Lung (tissue), 12 donors: ENCODE results near the gene TRIM66. TPM values are rescaled to one million over a fixed set of nuclear protein-coding genes. Genes with fewer than 3 reads are reported as not detected.

Experiments used
- ATAC-seq: fragments of 200-7000 bp; cut with Tn5 transposase; one replicate; pipeline ENCODE4 v1.9.1; 2020; ENCODE audit warnings: moderate number of reproducible peaks; ENCODE audit not compliant: insufficient read depth, low FRiP score
- DNase-seq, 3 donors: peaks; one replicate each; pipeline ENCODE4 v3.0.0-alpha.2; 2013 to 2017
- H3K27ac ChIP-seq, 2 donors: one replicate each; pipeline ENCODE4 v1.5.1; 2013; ENCODE audit warnings: mild to moderate bottlenecking in 2 of 2, moderate library complexity in 2 of 2, control low read depth in 1 of 2, inconsistent platforms in 1 of 2, low read depth in 1 of 2, low read length in 1 of 2
- H3K27me3 ChIP-seq, 3 donors: one replicate each; pipeline ENCODE4 v1.5.1; 2013; ENCODE audit warnings: low read length in 2 of 3; ENCODE audit not compliant: control insufficient read depth in 3 of 3, insufficient read depth in 3 of 3
- H3K36me3 ChIP-seq, 4 donors: one replicate each; pipeline ENCODE4 v1.5.1; 2013; ENCODE audit warnings: low read length in 4 of 4, mild to moderate bottlenecking in 1 of 4, moderate library complexity in 1 of 4; ENCODE audit not compliant: control insufficient read depth in 4 of 4, insufficient read depth in 4 of 4
- H3K4me1 ChIP-seq, 5 donors: one replicate each; pipeline ENCODE4 v1.5.1; 2013; ENCODE audit warnings: low read length in 5 of 5, mild to moderate bottlenecking in 2 of 5, moderate library complexity in 1 of 5; ENCODE audit not compliant: control insufficient read depth in 5 of 5, insufficient read depth in 5 of 5
- H3K4me3 ChIP-seq: one replicate; pipeline ENCODE4 v1.5.1; 2013; ENCODE audit warnings: mild to moderate bottlenecking, control low read depth, moderate library complexity
- H3K9ac ChIP-seq, 2 donors: one replicate each; pipeline ENCODE4 v1.5.1; 2013; ENCODE audit warnings: low read length in 2 of 2, control low read depth in 1 of 2; ENCODE audit not compliant: insufficient read depth in 1 of 2
- H3K9me3 ChIP-seq, 4 donors: one replicate each; pipeline ENCODE4 v1.5.1; 2013; ENCODE audit warnings: low read length in 3 of 4, mild to moderate bottlenecking in 1 of 4, moderate library complexity in 1 of 4; ENCODE audit not compliant: control insufficient read depth in 4 of 4, insufficient read depth in 3 of 4
- CTCF ChIP-seq: IDR thresholded peaks from 2 replicates; pipeline ENCODE4 v1.5.1; 2012; ENCODE audit warnings: mild to moderate bottlenecking; ENCODE audit errors: control extremely low read depth, extremely low read depth
- WGBS, 2 donors: extraction: QIAGEN DNeasy Blood & Tissue Kit; methylation state at CpG; one replicate each; pipeline ENCODE4 v1.1.7; 2013; 5-methylcytosine and 5-hydroxymethylcytosine counted together
- polyA plus RNA-seq, 2 donors: library from polyadenylated mRNA; stranded (reverse); fragments of 200-250 nt; gene quantifications; one replicate each; pipeline ENCODE4 v1.2.1, GENCODE V29; 2013
- total RNA-seq, 2 donors: library from RNA; depleted of rRNA in 1 of 2; stranded (reverse); fragments of >200 nt in 1 of 2; gene quantifications; one replicate each; pipeline ENCODE4 v1.2.1, GENCODE V29; 2014 to 2021
- donor health status: control.
- donor health status: control.
- donor health status: Bipolar disorder and iron deficiency.
- donor health status: healthy.
- donor health status: DM: yes; HTN: yes; CAD: no.

TRIM66 gene
- total and polyA plus RNA-seq, 4 donors: 2.0 to 23.9 (median 11.3) TPM

DNA sequence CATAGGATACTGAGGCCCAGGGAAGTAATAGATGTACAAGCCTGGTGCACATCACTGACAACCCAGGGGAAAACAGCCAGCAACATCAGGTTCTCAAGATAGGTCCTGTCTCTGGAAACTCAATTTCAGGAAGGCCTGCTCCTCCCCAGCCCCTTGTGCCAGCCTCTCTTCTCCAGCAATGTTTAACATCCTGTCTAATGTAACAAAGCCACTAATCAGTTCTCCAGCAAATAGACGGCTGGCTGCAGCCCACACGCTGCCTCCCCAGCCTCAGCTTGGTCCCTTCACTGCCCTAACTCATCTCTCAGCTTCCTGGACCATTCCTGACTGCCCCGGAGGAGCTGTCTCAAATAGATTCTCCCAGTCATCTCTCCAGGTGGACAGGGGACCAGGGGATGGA is 37.9 kb upstream of the TRIM66 start:
- H3K4me3 ChIP-seq: no peak overlapping the region
- ATAC-seq (no peak), DNase-seq (no peak)
- peaks cover 0 to 14% (median 13%) of the 10 kb centered on the region in 4 donors for H3K36me3 ChIP-seq
- H3K9me3 ChIP-seq: no peaks in the 10 kb centered on the region
- peak overlapping the region; percentile 71 to 81 for H3K27ac ChIP-seq
- WGBS, 2 donors: 48 to 62% methylated on average over 3 of the region's 3 CpGs
- no peak overlapping the region for H3K9ac ChIP-seq
- H3K4me1 ChIP-seq: peaks cover 29 to 77% (median 59%) of the 10 kb centered on the region in 5 donors
- no peaks in the 10 kb centered on the region for H3K27me3 ChIP-seq
- no peak for TF ChIP-seq CTCF

- Histone ChIP-seq H3K27ac (peak overlapping the region; percentile 71 to 81), H3K27me3 (no peaks in the 10 kb centered on the region), H3K36me3 (peaks cover 0 to 19% (median 13%) of the 10 kb centered on the region in 4 donors), H3K4me1 (peaks cover 29 to 84% (median 59%) of the 10 kb centered on the region in 5 donors), H3K9ac (peak overlapping the region in 1 of 2 donors; percentile 67), H3K4me3 (no peak overlapping the region), H3K9me3 (no peaks in the 10 kb centered on the region)
- DNase-seq (peak in 2 of 3 donors; percentile 46), ATAC-seq (no peak)
- no peak for TF ChIP-seq CTCF
- WGBS, 2 donors: 73 to 80% methylated on average over 3 of the region's 3 CpGs
Observed at GRCh38 chr11:8719721-8720120, 37.3 kb upstream of the TRIM66 start.

DNA sequence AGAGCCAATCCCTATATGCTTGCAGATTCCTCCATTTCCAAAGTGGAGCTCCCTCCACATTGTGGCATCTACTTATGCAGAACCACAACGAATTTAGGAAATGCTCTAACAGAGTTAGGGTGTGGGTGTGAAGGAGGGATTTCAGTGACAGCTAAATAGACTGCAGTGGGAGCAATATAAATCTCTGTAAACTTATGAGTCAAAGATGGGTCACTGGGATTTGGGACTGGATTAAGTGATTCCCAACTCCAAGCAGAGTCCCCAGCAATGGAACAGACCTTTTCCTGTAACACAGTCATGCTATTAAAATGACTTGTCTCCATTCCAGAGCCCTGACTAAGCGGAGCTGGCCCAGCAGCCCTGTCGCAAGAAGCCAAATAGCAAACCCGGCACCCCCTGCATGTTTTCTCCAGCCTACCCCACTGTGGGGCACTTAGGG is 36.8 kb upstream of the TRIM66 start:
- Histone ChIP-seq H3K9ac (peak overlapping the region in 1 of 2 donors; percentile 67), H3K27ac (peak overlapping the region; percentile 71 to 81), H3K4me3 (no peak overlapping the region), H3K4me1 (peaks cover 29 to 87% (median 61%) of the 10 kb centered on the region in 5 donors), H3K36me3 (peaks cover 0 to 24% (median 15%) of the 10 kb centered on the region in 4 donors), H3K9me3 (no peaks in the 10 kb centered on the region), H3K27me3 (no peaks in the 10 kb centered on the region)
- ATAC-seq: peak; percentile 51
- DNase-seq: peak; percentile 64 to 80 (median 77)
- no peak for TF ChIP-seq CTCF
- WGBS, 2 donors: 36 to 54% methylated on average over 4 of the region's 4 CpGs
